GM19193 (cell line): Measurements from ENCODE around the gene MAP4K3.

Source experiments
- POLR2A ChIP-seq: IDR thresholded peaks from 4 replicates; pipeline ENCODE4 v1.6.1; 2011; ENCODE audit not compliant: insufficient read depth, insufficient read length; ENCODE audit errors: extremely low read depth

The MAP4K3 gene

GRCh38 chr2:39403311-39403710 is 33.8 kb downstream of the MAP4K3 start:
- TF ChIP-seq POLR2A = no peak

GRCh38 chr2:39401319-39401718 is 35.8 kb downstream of the MAP4K3 start:
- TF ChIP-seq POLR2A = no peak

- TF ChIP-seq POLR2A = no peak
Observed at GRCh38 chr2:39399570-39399969, 37.5 kb downstream of the MAP4K3 start.

GRCh38 chr2:39395313-39395712 is 41.8 kb downstream of the MAP4K3 start:
- no peak for TF ChIP-seq POLR2A

GRCh38 chr2:39394516-39394961 is 42.5 kb downstream of the MAP4K3 start:
- no peak for TF ChIP-seq POLR2A

- TF ChIP-seq POLR2A = no peak
Observed at GRCh38 chr2:39392672-39393071, 44.4 kb downstream of the MAP4K3 start.

- no peak for TF ChIP-seq POLR2A
Observed at GRCh38 chr2:39390216-39390615, 46.9 kb downstream of the MAP4K3 start.

GRCh38 chr2:39386064-39386463 is 51.0 kb downstream of the MAP4K3 start:
- TF ChIP-seq POLR2A = no peak

- no peak for TF ChIP-seq POLR2A
Observed at GRCh38 chr2:39385172-39385571, 51.9 kb downstream of the MAP4K3 start.

- TF ChIP-seq POLR2A = no peak
Observed at GRCh38 chr2:39383146-39383545, 53.9 kb downstream of the MAP4K3 start.

GRCh38 chr2:39381653-39382052 is 55.4 kb downstream of the MAP4K3 start:
- TF ChIP-seq POLR2A = no peak

GRCh38 chr2:39380525-39381150 is 56.4 kb downstream of the MAP4K3 start:
- TF ChIP-seq POLR2A = no peak

- no peak for TF ChIP-seq POLR2A
Observed at GRCh38 chr2:39379643-39380524, 57.2 kb downstream of the MAP4K3 start.

- no peak for TF ChIP-seq POLR2A
Observed at GRCh38 chr2:39378968-39379367, 58.1 kb downstream of the MAP4K3 start.

GRCh38 chr2:39377226-39377939 is 59.7 kb downstream of the MAP4K3 start:
- no peak for TF ChIP-seq POLR2A
